ENCODE measurements around the gene DOK7. TPM values are rescaled to one million over a fixed set of nuclear protein-coding genes. Genes with fewer than 3 reads are reported as not detected.
"Not testable (repeated sequence)": the region's sequence is repeated elsewhere in the genome, so short reads cannot be mapped to it uniquely, and the experiment has no call there.

The DOK7 gene
- polyA plus RNA-seq, 10 donors, result 9.6 to 17.5 (median 14.4) TPM

DNA sequence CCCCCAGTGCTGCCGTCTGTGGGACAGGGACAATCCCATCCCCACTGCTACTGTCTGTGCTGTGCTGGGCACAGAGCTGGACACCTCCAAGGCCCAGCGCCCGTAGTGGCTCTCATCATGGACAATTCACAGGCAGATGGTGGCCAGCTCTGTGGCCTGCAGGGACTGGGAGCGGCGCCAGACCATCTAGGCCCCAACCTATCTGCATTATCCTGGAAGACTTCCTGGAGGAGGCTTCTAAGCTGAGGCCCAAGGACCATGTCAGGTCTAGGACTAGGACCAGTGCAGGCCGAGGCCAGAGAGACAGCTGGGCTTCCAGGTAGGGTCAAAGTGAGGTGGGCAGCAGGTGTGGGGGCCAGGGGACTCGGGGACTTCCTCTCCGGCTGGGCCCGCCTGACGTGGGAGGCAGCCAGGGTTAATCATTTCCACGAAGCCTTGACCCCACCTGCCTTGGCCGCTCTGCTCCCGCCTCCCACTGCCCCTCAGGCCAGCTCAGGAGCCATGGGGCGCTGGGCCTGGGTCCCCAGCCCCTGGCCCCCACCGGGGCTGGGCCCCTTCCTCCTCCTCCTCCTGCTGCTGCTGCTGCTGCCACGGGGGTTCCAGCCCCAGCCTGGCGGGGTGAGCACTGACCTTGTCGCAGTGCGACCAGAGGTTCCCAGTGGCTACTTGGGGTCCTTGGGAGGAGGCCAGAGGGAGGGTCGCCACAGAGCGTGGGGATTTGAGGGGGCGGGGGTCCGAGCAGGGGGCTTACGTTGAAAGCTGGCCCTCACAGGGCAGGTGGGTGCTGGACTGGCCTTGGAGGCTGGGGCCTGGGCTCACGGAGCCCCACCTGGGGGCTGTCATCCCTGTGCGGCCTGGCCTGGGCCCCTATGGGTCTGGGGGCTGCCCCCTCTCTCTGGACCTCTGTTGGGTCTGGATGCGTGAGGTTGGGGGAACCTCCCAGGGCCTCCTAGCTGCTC lies 21.3 kb upstream of the DOK7 start, which contains the start of gene HGFAC:
Gene HGFAC, plus strand, starts transcription at position 468 of the 959 bp plus-strand sequence. Its CDS starts 34 bp downstream, at position 502.
- no peak for DNase-seq

DNA sequence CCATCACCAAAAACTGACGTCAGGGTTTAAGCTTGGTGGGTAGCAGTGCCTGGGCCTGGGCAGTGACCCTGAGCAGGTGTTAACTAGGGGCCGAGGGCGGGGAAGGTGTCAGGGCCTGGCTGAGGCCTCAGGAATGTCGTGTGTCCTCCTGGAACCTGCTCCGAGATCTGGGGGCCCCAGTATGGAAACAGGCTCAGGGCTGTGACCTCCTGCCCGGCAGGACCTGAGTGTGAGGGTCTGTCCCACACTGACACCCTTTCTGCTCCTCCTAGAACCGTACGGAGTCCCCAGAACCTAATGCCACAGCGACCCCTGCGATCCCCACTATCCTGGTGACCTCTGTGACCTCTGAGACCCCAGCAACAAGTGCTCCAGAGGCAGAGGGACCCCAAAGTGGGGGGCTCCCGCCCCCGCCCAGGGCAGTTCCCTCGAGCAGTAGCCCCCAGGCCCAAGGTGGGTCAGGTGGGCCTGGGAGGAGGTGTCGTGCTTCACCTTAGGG lies 20.6 kb upstream of the DOK7 start:
- DNase-seq, result no peak

DNA sequence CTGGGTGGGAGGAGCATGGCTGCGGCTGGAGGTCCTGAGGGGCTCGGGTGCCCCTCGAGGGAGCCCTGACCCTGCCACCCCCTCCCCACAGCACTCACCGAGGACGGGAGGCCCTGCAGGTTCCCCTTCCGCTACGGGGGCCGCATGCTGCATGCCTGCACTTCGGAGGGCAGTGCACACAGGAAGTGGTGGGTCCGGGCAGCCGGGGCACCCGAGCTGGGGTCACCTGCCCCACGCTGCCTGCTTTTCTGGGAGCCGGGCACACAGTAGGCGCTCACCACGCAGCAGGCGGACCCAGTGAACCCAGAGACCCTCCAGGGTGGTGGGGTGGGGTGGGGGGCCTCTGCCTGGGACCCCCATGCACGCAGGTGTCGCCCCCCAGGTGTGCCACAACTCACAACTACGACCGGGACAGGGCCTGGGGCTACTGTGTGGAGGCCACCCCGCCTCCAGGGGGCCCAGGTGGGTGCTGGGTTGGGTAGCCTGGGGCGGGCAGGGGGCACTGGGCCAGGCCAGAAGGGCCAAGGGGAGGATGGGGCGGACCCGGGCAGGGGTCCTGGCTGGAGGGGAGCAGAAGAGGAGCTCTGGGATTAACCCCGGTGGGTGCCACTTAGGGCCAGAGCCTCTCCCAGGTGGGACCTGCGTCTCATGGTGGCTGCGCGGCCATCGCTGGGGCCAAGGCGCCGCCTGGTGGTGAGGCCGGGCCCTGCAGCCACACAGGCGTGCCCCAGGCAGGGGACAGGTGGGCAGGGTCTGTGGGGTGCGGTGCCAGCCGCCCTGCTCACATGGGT lies 20.0 kb upstream of the DOK7 start:
- DNase-seq, result peak in 1 of 3 donors; percentile 58

DNA sequence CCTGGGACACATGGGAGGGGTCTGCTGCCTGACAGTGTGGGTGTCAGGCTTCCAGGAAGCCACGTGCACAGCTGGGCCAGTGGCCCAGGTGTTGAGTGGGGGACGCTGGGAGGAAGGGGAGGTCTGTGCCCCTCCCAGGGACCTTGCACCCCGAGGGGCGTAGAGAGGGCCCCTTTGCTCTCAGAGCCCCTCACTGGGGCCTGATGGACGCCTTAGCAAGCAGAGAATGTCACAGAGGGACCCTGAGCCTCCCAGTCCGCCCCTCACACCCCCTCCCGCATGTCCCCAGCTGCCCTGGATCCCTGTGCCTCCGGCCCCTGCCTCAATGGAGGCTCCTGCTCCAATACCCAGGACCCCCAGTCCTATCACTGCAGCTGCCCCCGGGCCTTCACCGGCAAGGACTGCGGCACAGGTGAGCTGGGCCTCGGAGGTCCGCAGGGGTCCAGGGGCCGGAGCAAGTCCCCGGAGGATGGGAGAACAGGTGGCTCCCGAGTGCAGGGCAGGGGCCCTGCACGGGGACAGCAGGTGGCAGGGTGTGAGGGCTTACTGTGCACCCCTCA lies 19.3 kb upstream of the DOK7 start:
- DNase-seq, result no peak

DNA sequence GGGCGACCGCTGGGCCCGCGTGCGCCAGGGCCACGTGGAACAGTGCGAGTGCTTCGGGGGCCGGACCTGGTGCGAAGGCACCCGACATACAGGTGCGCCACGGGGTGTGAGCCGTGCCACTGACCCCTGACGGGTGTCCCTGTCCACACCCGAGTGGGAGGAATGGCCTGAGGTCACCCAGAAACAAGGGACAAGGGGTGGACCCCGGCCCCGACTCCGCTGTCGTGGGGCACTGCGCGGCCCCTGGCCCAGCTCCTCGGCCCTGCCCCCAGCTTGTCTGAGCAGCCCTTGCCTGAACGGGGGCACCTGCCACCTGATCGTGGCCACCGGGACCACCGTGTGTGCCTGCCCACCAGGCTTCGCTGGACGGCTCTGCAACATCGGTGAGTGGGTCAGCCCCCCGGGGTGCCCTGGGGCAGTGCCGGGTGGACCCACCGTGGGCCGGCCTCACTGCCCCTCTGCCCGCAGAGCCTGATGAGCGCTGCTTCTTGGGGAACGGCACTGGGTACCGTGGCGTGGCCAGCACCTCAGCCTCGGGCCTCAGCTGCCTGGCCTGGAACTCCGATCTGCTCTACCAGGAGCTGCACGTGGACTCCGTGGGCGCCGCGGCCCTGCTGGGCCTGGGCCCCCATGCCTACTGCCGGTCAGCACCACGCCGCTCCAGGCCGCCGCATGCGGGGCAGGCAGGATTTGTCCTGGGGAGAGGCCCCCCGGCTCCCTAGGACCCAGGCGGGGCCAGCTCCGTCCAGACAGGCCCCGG lies 18.6 kb upstream of the DOK7 start:
- DNase-seq, result no peak

DNA sequence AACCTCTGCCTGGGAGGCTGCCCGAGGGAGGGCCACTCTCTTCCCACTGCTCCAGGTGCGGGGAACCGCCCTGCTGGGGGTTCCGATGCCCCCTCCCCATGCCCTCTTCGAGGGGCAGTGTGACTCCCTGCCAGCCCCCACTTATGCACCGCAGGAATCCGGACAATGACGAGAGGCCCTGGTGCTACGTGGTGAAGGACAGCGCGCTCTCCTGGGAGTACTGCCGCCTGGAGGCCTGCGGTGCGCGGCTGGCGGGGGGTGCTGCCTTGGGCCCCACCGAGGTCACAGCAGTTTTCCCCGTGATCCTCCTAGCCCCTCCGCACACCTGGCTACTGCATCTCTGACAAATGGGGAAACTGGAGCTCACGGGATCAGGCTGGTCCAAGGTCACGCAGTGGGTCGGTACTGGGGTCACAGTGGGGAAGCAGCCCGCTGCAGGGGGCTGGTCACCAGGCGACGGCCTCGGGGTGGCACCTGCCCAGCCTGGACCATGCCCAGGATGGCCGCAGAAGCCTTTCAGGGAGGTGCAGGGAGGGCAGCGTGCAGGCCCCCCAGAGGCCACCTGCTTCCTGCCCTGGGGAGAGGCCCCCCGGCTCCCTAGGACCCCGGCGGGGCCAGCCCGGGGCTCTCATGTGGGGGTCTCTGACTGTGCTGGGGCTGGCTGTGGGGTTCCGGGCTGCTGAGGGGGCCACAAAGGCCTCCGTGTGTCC lies 17.8 kb upstream of the DOK7 start:
- no peak for DNase-seq

DNA sequence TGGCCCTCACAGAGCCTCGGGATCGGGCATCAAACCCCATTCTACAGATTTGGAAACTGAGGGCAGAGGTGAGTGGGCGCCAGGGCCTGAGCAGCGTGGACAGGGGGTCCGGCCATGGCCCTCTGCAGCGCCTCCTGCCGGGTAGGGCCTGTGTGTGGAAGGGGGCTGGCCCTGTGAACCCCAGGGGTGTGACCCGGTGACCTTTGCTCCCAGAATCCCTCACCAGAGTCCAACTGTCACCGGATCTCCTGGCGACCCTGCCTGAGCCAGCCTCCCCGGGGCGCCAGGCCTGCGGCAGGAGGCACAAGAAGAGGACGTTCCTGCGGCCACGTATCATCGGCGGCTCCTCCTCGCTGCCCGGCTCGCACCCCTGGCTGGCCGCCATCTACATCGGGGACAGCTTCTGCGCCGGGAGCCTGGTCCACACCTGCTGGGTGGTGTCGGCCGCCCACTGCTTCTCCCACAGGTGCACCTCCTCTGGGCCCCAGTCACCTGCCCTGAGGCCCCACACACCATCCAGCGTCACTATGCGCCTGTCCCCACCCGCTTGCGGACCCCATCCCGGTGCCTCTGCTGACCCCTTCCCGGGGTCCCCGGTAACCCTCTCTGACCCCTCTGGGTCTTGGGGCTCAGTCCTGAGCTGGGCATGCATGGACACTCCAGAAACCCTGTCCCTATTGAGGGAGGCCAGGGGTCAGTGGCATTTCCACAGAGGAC lies 17.1 kb upstream of the DOK7 start:
- no peak for DNase-seq

DNA sequence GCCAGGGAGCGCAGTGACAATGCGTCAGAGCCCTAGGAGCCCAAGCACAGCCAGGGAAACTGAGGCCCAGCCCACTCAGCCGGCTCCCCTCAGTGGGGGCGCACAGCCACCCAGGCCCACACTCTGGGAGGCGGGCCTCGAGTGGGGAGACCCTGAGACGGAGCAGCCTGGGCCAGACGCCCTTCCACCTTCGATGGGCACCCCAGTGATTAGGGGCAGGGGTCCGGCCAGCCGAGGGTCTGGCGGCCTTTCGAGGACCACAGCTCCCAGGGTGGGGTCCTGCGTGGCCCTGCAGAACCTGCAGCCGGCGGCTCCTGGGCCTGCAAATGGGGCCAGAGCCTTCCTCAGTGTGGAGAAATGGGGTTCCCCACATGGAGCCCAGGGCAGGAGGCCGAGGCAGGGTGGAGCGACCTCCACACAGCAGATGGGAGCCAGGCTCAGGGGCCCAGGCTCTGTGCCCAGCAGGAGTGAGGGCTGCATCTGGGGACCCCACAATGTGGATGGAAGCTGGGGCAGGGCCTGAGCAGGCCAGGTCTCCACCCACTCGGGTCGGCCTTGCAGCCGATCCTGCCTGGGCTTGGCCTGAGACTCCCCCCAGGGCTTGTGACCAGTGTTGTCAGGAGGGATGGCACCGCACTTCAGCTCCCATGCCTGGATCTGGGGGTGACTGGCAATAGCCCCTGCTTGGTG lies 16.3 kb upstream of the DOK7 start:
- DNase-seq, result no peak

DNA sequence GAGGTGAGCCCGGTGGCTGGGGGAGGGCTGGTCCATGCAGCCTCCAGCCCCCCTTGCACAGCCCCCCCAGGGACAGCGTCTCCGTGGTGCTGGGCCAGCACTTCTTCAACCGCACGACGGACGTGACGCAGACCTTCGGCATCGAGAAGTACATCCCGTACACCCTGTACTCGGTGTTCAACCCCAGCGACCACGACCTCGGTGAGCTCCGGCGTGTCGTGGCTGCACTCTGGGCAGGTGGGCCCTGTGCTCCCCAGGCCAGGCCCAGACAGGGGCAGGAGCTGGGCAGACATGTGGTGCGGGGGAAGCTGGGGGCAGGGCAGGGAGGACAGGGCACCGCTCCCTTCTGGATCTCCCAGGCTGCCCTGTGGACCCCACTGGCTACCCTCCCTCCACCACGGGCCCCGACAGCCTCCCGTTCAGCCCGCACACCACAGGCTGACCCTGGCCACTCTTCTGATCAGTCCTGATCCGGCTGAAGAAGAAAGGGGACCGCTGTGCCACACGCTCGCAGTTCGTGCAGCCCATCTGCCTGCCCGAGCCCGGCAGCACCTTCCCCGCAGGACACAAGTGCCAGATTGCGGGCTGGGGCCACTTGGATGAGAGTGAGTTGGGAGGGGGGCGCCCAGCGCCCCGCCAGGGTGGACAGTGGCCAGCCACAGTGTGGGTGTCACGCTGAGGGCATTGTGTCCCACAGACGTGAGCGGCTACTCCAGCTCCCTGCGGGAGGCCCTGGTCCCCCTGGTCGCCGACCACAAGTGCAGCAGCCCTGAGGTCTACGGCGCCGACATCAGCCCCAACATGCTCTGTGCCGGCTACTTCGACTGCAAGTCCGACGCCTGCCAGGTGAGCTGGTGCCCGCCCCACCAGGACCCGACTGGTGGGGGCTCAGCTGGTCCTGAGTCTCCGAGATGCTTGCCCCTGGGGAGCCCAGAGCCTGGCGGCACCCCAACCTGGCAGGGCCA lies 15.4 kb upstream of the DOK7 start:
- DNase-seq, result no peak

DNA sequence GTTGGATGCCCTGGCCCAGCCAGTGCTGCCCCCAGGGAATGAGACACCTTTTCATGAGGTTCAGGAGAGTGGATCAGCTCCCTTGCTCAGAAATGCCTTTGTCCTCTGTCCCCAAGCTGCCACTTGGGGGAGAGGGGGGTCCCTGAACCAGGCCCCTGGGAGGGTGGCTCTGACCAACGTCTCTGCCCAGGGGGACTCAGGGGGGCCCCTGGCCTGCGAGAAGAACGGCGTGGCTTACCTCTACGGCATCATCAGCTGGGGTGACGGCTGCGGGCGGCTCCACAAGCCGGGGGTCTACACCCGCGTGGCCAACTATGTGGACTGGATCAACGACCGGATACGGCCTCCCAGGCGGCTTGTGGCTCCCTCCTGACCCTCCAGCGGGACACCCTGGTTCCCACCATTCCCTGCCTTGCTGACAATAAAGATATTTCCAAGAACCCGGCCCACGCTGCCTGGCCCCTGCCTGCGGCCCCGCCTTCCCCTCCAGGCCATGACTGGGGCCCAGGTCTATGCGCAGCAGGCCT lies 14.0 kb upstream of the DOK7 start:
- DNase-seq, result no peak

DNA sequence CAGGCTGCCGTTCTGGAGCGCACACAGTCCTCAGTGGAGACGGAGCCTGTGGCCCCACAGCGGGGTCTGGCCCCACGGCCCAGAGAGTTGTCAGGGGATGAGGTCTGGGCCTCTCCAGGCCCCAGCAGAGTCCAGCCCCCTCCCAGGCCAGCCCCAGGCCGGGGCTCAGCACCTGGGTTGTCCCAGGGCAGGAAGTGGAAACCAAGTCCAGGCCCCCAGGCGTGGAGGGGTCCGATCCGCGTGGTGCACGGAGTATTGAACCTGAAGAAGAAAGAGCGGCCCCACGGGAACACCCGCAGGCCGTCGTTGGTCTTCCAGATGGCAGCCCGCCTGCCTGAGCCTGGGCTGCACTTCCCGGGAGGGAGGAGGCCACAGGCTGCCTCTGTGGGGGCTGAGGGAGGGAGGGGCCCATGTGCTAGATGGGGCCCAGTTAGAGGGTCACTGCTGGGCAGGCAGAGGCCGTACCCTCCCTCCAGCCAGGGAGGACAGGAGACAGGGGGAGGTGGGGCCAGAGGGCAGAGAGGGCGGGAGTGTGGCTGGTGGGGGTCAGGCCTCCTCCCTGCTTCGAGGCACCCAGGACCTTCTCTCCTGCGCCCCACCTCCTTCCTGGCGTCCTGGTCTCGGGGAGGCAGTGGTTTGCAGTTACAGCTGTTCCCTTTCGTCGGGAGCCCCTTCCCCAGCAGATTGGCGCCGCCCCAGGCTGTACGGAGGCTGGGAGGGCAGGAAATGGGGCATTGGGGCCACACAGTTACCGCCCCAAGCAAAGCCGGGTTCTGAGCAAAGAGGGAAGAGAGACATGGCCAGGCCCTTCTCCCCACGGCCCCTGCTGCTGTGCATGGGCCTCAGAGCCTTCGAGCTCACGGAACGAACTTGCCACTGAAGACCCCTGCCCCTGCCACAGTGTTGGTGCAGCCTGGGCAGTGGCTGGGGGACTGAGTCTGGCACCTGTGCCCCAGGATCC lies 13.3 kb upstream of the DOK7 start:
- DNase-seq, result peak in 1 of 3 donors; percentile 64

DNA sequence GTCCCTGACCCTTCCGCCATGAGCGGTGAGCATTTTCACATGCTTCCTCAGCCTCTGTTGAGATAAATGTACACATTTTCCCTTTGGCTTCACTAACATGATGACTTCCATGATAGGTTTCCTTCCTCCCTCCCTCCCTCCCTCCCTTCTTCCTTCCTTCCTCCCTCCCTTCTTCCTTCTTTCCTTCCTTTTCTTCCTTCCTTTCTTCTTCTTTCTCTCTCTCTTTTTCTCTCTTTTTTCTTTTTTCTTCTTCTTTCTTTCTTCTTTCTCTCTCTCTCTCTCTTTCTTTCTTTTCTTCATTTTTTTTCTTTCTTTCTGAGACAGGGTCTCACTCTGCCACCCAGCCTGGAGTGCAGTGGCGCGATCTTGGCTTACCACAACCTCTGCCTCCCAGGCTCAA lies 12.5 kb upstream of the DOK7 start:
- DNase-seq, result no peak

DNA sequence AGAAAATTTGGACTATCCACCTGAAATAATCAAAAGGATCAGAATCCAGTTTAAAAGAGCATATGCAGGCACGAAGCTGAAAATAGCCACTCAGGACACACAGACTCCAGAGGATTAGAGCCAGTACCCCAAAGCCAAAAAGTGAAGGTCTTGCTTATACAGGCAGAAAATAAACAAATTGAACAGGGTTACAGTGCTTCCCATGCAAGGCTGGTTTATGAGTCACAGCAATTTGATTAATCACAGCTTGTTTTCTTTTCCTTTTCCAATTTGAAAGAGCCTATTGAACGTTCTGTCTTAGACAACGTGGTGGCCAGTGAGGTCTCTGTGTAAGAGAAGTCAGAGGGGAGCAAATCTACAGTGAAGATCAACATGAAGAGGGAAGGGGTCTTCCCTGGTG lies 11.2 kb upstream of the DOK7 start:
- DNase-seq, result no peak

DNA sequence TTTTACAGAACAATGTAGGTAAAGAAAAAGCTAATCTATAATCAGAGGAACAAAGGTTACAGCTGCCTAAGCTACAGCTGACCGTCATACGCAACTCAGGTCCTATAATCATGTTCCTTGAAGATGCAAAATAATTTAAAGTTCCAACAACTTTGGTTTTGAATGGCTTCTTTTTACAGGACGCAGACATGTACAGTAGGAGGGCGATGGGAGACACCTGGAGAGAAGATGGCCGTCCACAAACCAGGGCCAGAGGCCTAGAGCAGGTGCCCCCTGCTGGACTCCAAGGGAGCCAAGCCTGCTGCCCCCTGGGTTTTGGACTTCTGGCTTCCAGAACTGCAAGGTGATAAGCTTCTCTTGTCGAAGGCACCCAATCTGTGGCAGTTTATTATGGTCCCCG lies 10.7 kb upstream of the DOK7 start:
- no peak for DNase-seq

DNA sequence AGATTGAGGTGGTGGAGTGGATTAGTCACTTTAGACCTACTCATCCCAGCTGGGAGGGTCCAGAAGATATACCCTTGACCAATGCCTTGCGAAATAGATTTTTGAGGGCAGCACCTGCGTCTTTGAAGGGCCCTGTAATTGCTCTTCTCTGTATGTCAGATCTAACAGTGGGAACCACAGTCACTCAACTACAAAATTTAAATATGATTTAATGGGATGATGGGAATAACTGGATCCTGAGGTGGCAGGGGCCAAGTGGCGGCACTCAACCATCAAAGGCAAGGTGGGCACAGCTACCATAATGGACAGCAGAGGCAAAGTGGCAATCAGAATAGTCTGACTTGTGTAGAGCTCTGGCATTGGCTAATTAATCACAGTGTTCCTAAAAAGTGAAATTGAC lies 7.5 kb upstream of the DOK7 start:
- not testable (repeated sequence) for DNase-seq

DNA sequence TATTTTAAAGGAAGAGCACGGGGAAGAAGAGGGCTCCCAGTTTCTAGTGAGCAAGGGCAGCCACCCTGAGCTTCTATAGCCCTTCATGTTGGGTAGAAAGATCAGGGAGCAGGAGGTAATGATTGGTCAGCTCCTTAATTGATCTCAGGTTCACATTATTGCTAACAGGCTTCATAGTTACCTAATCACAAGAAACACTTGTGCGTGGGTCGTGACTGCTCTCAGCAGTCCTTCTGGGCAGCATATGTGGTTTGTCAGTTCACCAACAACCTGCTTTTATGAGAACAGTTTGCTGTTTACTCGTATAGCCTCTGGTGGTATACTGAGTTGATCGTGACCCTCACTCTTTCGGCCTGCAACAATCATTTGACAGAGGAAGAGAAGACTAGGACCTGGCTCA lies 4.7 kb upstream of the DOK7 start:
- no peak for DNase-seq

DNA sequence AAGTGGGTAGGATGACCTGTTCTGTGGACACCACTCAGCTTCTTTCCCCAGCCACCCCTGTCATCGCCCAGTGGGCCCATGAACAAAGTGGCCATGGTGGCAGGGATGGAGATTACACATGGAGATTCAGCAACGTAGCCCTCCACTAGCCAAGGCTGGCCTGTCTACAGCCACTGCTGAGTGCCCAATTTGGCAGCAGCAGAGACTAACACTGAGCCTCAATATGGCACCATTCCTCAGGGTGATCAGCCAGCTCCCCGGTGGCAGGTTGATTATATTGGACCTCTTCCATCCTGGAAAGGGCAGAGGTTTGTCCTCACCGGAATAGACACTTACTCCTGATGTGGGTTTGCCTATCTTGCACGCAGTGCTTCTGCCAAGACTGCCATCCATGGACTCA lies 4.0 kb upstream of the DOK7 start:
- not testable (repeated sequence) for DNase-seq

Measured in muscle of back (tissue), 11 donors.